ENCODE results near the gene DDX31. TPM values are rescaled to one million over a fixed set of nuclear protein-coding genes. Genes with fewer than 3 reads are reported as not detected.

DDX31 gene
- total RNA-seq, 1 experiment from 2014 or later: 25.8 TPM

GRCh38 chr9:132637351-132637750 lies 32.4 kb downstream of the DDX31 start:
- Histone ChIP-seq H3K4me1 (ENCODE audit: control insufficient read depth in 1 of 2, insufficient read depth in 2 of 2, low read length in 2 of 2) (no peaks in the 10 kb centered on the region), H3K9me3 (ENCODE audit: control insufficient read depth in 1 of 2, insufficient read depth in 1 of 2, low read depth in 1 of 2, low read length in 2 of 2) (no peaks in the 10 kb centered on the region), H4K20me1 (ENCODE audit: insufficient read depth) (no peaks in the 10 kb centered on the region), H3K9ac (ENCODE audit: low read length) (no peak overlapping the region), H3K4me2 (ENCODE audit: low read length) (no peak overlapping the region), H3K36me3 (ENCODE audit: control insufficient read depth in 1 of 2, insufficient read depth in 2 of 2, low read length in 2 of 2) (peaks cover 26 to 39% of the 10 kb centered on the region in 2 experiments; a peak in 3 of 4 replicates), H3K9me2 (ENCODE audit: insufficient read depth) (no peaks in the 10 kb centered on the region), H3K79me2 (ENCODE audit: insufficient read depth, low read length) (no peaks in the 10 kb centered on the region; the same call in 1 of the 2 replicates), H2AFZ (ENCODE audit: low read depth, low read length, poor library complexity, severe bottlenecking) (no peak overlapping the region), H3K27me3 (ENCODE audit: insufficient read depth, low read length) (no peaks in the 10 kb centered on the region), H3K27ac (ENCODE audit: low read depth, low read length) (no peak overlapping the region), H3K4me3 (replicated peaks in 1 of 2; ENCODE audit: low read depth in 1 of 2, low read length in 2 of 2) (no peak overlapping the region)
- ATAC-seq (no peak), DNase-seq (ENCODE audit: low read depth, low spot score) (no peak)
- no TSS peak for BruUV-seq (replicated peaks)
- CTCF ChIA-PET: no interaction called here
- RAD21 ChIA-PET (ENCODE audit: low non-redundant PET in 1 of 2, low total read pairs in 2 of 2, uncharacterized antibody in 2 of 2, unreplicated experiment in 2 of 2): no interaction called here
- POLR2A ChIA-PET: no interaction called here
- TF ChIP-seq EZH2 (IDR thresholded peaks at IDR 0.05): no peak
- TF ChIP-seq ZBTB33 (IDR thresholded peaks at IDR 0.05; ENCODE audit: extremely low read depth, insufficient replicate concordance, low read length): no peak
- no peak for TF ChIP-seq SP1 (IDR thresholded peaks at IDR 0.05; ENCODE audit: low read depth)
- TF ChIP-seq YY1 (IDR thresholded peaks at IDR 0.05; ENCODE audit: extremely low read depth, insufficient replicate concordance, low read depth, low read length): no peak
- no peak for TF ChIP-seq ZNF274 (IDR thresholded peaks at IDR 0.05; ENCODE audit: low read depth, low read length)
- no peak for TF ChIP-seq TCF7L2 (IDR thresholded peaks at IDR 0.05; ENCODE audit: borderline replicate concordance, extremely low read depth, insufficient read depth, insufficient read length)
- intact Hi-C loops (cut with micrococcal nuclease): no loop called here

- DNase-seq (ENCODE audit: low read depth, low spot score): no peak
- Histone ChIP-seq H3K9ac (ENCODE audit: low read length) (no peak overlapping the region), H3K79me2 (ENCODE audit: insufficient read depth, low read length) (no peaks in the 10 kb centered on the region; the same call in 1 of the 2 replicates), H3K36me3 (ENCODE audit: control insufficient read depth in 1 of 2, insufficient read depth in 2 of 2, low read length in 2 of 2) (peaks cover 16 to 53% of the 10 kb centered on the region in 2 experiments), H3K27ac (ENCODE audit: low read depth, low read length) (no peak overlapping the region), H3K9me3 (ENCODE audit: control insufficient read depth in 1 of 2, insufficient read depth in 1 of 2, low read depth in 1 of 2, low read length in 2 of 2) (no peaks in the 10 kb centered on the region), H3K4me3 (replicated peaks in 1 of 2; ENCODE audit: low read depth in 1 of 2, low read length in 2 of 2) (no peak overlapping the region), H3K4me1 (ENCODE audit: control insufficient read depth in 1 of 2, insufficient read depth in 2 of 2, low read length in 2 of 2) (no peaks in the 10 kb centered on the region), H3K4me2 (ENCODE audit: low read length) (no peak overlapping the region), H4K20me1 (ENCODE audit: insufficient read depth) (no peaks in the 10 kb centered on the region), H2AFZ (ENCODE audit: low read depth, low read length, poor library complexity, severe bottlenecking) (no peak overlapping the region), H3K27me3 (ENCODE audit: insufficient read depth, low read length) (no peaks in the 10 kb centered on the region), H3K9me2 (ENCODE audit: insufficient read depth) (no peaks in the 10 kb centered on the region)
- ChIA-PET POLR2A (no interaction called here), RAD21 (ENCODE audit: low non-redundant PET in 1 of 2, low total read pairs in 2 of 2, uncharacterized antibody in 2 of 2, unreplicated experiment in 2 of 2) (no interaction called here), CTCF (no interaction called here)
- intact Hi-C loops (cut with micrococcal nuclease): no loop called here
- TF ChIP-seq SP1 (IDR thresholded peaks at IDR 0.05; ENCODE audit: low read depth): no peak
- TF ChIP-seq SRF (IDR thresholded peaks at IDR 0.05; ENCODE audit: low read depth): no peak
- TF ChIP-seq POLR2A (IDR thresholded peaks at IDR 0.05; ENCODE audit: borderline replicate concordance, extremely low read depth, insufficient read depth, insufficient read length): no peak
- TF ChIP-seq CTCF (IDR thresholded peaks at IDR 0.05 in 2 of 3, conservative IDR thresholded peaks at IDR 0.05 in 1 of 3; ENCODE audit: borderline replicate concordance in 1 of 3, insufficient read depth in 1 of 3, low read depth in 2 of 3, low read length in 2 of 3): no peak
- TF ChIP-seq YY1 (IDR thresholded peaks at IDR 0.05; ENCODE audit: extremely low read depth, insufficient replicate concordance, low read depth, low read length): no peak
- no peak for TF ChIP-seq TCF7L2 (IDR thresholded peaks at IDR 0.05; ENCODE audit: borderline replicate concordance, extremely low read depth, insufficient read depth, insufficient read length)
- no peak for TF ChIP-seq CBX3 (IDR thresholded peaks at IDR 0.05; ENCODE audit: low read depth)
- TF ChIP-seq CEBPB (IDR thresholded peaks at IDR 0.05; ENCODE audit: low read depth): no peak
- TF ChIP-seq EZH2phosphoT487 (IDR thresholded peaks at IDR 0.05; ENCODE audit: borderline replicate concordance): no peak
- TF ChIP-seq JUND (IDR thresholded peaks at IDR 0.05): no peak
- BruUV-seq (replicated peaks): no TSS peak
- ATAC-seq: no peak
These were observed 35.5 kb downstream of the DDX31 start for GRCh38 chr9:132634327-132634726.
